Activated CD4-positive, CD25-positive, alpha-beta regulatory T cell (primary cell): ENCODE measurements around the gene ARF6.
A peak's percentile ranks its signal among the peaks of the same experiment; 100 is the strongest.
"Not testable (repeated sequence)": the region's sequence is repeated elsewhere in the genome, so short reads cannot be mapped to it uniquely, and the experiment has no call there.

Experiments
- DNase-seq, 4 experiments: peaks; one replicate each; lab custom pipeline; 2025; lab: John Stamatoyannopoulos, UW

The ARF6 gene

DNA sequence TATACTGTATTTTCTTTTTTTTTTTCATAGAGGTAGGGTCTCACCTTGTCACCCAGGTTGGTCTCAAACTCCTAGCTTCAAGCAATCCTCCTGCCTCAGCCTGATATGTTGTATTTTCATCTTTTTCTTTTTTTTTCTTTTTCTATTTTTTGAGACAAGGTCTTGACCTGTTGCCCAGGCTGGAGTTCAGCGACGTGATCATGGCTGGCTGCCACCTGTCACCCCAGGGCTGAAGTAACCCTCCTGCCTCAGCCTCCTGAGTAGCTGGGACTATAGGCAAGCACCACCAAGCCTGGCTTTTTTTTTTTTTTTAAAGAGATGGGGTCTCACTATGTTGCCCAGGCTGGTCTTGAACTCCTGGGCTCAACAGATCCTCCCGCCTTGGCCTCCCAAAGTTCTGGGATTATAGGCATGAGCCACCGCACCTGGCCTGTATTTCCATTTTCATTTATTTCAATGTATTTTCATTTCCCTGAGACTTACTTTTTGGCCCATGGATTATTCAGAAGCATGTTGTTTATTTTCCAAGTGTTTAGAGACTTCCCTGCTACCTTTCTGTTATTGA is 16.2 kb upstream of the ARF6 start:
- DNase-seq: no peak

DNA sequence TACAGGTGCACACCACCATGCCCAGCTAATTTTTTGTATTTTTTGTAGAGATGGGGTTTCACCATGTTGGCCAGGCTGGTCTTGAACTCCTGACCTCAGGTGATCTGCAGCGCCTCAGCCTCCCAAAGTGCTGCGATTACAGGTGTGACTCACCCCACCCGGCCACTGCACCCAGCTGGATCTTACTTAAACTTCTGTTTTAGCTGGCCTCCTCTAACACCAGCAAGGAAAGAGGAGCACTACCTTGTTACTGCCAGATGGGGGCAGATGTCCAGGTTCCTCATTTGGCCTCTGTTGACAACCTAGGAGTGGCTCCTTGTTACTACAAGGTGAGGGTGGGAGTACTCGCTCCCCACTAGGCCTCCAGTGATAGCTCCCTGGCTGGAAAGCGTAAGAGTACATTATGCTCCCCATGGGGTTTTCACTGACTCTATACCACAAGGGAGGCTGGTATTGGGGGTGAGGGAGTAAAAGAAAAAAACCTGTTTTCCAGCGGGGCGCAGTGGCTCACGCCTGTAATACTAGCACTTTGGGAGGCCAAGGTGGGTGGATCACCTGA is 13.2 kb upstream of the ARF6 start:
- DNase-seq: peak in 2 of 4 experiments; percentile 10 to 21

DNA sequence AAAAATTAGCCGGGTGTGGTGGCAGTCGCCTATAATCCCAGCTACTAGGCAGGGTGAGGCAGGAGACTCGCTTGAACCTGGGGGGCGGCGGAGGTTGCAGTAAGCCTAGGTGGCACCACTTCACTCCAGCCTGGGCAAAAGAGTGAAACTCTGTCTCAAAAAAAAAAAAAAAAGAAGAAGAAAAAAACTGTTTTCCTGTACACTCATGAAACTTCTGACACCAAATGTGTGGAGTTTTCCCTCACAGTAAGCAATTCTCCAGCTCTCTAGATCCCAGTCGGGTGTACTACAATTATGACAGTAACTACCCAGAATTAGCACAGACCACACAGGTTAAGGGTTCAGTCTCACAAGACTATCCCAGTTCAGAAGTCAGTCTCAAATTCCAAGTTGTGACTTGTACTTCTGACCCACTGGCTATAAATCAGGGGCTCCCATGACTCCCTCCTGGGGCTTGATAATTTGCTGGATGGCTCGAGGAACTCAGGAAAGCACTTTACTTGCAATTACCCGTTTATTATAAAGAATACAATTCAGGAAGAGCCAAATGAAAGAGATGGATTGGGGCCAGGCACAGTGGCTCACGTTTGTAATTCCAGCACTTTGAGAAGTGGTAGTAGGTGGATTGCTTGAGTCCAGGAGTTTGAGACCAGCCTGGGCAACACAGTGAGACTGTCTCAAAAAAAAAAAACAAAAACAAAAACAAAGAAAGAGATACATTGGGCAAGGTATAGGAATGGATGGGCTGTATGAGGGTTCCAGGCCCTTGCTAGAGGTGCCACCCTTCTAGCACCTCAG is 12.4 kb upstream of the ARF6 start:
- DNase-seq: no peak

DNA sequence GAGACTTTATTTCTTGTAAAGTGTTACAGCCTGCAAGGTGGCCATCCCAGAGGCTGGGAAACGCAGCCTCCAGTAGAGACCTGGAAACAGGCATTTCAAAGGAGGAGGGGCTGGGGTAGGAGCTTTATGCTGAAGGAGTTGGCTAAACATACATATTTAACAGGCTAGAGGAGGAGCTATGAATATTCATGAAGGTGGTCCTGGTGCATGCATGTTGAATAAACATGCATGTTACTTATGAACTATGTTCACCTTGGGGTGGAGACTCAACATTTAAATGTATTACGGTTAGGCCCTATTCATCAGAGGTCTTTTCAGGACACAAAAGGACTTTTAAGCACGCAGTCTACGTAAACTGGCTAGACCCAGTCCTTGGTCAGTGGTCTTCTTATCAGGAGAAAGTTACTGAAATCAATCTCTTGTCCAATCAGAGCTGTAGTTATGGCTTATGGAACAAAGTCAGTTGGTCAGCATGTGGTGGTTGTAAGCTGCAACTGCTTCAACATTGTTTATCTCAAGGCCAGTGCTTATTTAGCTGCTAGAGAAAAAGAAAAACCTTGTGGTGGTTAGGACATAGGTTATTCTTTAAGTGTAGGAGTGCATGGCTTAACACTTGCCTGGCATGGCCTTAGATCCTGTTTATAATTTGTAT is 11.4 kb upstream of the ARF6 start:
- no peak for DNase-seq

DNA sequence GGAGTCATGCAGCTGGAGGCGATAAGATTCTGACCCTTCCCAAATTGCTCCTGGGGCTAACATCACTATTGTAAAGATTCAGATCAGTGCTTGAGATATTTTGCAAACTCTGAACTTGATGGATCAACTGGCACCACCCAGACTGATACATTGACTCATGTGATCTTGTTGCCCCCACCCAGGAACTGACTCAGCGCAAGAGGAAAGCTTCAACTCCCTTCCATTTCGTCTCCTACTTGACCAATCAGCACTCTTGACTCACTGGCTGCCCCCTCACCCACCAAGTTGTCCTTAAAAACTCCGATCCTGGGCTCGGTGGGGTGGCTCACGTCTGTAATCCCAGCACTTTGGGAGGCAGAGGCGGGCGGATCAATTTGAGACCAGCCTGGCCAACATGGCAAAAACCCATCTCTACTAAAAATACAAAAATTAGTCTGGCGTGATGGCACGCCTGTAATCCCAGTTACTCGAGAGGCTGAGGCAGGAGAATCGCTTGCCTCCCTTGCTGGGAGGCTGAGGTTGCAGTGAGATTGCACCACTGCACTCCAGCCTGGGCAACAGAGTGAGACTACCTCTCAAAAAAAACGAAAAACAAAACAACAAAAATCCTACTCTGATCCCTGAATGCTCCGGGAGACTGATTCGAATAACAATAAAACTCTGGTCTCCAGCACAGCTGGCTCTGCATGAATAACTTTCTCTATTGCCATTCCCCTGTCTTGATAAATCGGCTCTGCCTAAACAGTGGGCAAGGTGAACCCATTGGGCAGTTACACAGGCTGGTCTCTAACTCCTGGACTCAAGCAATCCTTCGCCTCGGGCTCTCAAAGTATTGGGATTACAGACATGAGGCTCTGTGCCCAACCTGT is 9.8 kb upstream of the ARF6 start:
- no peak for DNase-seq

DNA sequence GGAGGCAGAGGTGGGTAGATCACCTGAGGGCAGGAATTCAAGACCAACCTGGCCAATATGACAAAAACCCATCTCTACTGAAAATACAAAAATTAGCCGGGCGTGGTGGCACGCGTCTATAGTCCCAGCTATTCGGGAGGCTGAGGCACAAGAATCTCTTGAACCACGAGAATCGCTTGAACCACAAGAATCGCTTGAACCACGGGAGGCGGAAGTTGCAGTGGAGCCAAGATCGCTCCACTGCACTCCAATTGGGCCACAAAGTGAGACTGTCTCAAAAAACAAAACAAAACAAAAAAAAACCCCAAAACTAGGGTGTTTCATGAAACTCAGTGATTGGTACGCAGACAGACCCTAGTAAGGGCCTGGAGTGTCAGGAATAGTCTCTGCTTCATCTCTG is 6.4 kb upstream of the ARF6 start:
- no peak for DNase-seq

DNA sequence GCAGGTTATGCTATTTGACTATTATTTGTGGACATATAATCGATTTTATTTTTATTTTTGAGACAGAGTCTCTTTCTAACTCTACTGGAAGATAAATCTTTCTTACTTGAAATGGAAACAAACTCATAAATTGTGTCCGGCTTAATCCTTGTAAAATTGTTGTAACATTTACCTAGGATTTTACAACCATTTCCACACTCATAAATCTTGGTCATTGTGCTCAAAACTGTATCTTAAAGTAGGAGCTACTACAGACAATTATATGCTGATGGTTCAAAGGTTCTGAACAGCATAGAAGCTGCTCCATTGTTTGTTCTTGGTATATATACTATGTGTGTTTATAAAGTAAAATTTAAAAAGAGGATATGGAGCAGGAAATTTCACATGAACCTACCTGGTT is 4.6 kb upstream of the ARF6 start:
- no peak for DNase-seq

DNA sequence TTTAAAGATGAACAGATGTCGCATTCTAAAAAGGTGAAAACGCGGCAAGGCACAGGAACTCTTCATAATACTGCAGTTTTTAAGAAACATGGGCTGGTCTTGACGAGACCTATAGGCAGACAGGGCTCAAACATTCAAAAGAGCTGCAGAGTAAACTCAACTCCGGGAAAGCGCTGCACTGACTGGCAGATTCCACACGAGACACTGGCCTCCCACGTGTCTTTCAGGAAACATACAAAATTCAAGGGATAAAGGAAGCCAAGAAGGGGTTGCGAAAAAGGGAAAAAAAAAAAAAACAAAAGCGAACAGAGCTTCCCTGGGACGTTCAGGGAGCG is 614 bp upstream of the ARF6 start:
- DNase-seq: no peak

DNA sequence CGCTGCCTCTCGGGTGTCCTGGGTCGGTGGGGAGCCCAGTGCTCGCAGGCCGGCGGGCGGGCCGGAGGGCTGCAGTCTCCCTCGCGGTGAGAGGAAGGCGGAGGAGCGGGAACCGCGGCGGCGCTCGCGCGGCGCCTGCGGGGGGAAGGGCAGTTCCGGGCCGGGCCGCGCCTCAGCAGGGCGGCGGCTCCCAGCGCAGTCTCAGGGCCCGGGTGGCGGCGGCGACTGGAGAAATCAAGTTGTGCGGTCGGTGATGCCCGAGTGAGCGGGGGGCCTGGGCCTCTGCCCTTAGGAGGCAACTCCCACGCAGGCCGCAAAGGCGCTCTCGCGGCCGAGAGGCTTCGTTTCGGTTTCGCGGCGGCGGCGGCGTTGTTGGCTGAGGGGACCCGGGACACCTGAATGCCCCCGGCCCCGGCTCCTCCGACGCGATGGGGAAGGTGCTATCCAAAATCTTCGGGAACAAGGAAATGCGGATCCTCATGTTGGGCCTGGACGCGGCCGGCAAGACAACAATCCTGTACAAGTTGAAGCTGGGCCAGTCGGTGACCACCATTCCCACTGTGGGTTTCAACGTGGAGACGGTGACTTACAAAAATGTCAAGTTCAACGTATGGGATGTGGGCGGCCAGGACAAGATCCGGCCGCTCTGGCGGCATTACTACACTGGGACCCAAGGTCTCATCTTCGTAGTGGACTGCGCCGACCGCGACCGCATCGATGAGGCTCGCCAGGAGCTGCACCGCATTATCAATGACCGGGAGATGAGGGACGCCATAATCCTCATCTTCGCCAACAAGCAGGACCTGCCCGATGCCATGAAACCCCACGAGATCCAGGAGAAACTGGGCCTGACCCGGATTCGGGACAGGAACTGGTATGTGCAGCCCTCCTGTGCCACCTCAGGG is 679 bp downstream of the ARF6 start:
- peak; percentile 57 to 66 (median 62) for DNase-seq

DNA sequence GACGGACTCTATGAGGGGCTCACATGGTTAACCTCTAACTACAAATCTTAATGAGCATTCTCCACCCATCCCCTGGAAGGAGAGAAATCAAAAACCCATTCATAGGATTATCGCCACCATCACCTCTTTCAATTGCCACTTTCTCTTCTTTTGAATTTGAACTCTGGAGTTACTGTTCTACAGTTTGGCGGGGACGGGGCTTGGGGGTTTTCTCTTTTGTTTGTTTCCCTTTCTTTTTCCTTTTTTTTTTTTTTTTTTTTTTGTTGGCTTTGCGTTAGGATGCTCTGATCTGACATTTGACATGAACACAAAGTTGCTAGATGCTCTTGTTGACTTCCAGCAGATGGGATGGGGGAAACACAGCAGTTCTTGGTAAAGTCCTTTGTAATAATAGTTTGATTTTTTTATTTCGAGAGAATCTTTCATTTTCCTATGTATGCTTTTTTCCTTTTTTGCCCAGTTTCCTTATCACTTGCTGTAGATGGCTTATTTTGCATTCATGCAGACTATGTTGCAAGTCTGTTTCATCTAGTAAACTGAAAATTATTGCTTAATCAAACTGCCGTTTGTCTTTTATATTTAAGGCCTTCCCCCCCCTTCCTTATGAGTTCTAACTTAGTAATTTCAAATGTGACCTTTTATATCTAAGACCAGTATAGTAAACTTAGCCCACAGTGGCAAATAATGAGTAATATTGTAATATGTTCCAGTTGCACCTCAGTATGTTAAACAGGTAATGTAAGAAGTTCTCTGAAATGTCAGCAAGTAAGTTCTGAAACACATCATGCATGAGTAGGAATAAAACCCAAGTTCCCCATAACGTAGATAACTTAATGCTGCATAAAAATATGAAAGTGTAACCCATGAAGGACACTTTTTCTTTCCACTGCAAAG is 1.6 kb downstream of the ARF6 start:
- not testable (repeated sequence) for DNase-seq

DNA sequence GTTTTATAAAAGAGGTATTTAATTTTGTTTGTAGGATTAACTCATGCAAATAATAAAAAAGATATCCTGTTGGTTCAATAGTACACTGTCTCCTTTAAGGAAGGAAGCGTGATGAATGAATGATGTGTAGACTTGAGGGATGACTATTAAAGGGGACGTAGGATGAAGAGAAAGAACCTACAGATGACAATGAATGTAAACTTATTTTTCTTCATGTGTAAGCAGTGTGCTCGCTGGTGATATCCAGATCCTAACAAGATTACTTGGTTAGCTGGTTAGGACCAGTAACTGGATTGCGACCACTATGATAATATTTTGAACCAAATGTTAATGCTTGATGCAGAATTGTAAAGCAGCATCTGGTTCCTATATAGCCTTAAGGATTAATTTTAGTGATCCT is 2.6 kb downstream of the ARF6 start:
- DNase-seq: no peak

DNA sequence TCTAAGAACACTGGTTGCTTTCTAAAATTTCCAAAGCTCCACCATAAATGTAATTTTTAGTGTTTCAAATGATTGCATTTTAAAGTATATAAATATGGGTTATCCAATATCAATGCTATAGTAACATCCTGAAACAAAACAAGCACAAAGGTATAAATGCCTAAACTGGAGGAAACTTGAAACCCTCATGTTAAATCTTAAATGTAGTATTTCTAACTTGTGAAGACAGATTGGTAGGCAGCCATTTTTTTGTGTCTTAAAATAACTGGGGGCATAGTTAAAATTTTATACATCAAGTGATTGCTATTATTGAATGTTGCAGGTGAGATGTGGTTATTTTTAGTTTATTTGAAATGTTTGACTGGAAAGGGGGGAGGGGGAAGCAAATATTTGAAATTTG is 3.4 kb downstream of the ARF6 start:
- DNase-seq: not testable (repeated sequence)

DNA sequence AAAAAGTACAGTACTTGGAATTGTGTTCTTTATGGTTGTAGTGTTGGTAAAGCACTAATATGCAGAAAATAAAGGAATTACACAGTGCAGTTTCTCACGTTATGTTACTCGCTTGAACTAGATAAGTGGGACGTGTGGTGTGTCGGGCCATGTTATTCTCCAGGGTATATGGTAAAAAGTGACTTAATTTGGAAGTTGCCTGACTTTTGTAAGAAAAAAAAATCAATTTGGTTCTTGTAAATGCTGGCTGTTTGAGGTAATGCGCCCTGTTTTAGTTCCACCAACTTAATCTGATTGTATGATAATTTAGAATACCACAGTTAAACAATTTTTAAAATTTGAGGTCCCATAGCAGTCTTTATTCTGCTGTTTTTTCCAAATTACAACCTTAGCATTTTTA is 4.1 kb downstream of the ARF6 start:
- DNase-seq: no peak

DNA sequence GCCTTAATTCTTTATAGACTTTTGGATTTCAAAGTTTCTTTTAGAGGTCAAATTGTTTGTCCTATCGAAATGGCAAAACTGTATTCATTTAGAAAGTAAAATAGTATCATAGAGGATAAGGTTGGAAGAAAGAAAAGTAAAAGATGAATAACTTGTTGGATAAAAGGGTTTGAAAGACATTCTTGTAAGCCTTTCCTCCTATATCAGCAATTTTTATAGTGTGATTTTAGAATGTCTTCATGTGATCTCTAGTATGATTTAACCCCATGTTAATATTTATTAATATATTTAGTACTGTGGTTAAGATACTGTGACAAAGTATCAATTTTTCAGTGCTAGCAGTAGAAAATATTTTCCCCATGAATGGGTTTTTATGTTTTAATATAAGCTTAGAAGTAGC is 4.5 kb downstream of the ARF6 start:
- no peak for DNase-seq

DNA sequence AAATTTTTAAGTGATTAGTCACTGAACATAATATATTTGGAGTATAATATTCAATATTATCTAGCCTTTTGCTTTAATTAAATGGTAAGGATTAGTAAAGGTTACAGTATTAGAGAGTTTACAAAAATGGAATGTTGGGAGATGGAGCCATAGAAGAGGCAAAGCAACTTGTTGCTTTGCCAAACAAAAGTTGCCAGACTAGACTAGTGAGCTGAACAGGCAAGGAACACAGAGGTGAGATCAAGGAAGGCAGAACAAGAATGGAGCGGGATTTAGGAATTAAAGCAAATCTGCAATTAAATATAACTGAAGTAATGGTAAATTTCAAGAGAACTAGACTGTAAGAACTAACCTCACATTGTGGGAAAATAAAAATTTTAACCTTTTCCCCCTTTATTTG is 5.1 kb downstream of the ARF6 start:
- DNase-seq: no peak

DNA sequence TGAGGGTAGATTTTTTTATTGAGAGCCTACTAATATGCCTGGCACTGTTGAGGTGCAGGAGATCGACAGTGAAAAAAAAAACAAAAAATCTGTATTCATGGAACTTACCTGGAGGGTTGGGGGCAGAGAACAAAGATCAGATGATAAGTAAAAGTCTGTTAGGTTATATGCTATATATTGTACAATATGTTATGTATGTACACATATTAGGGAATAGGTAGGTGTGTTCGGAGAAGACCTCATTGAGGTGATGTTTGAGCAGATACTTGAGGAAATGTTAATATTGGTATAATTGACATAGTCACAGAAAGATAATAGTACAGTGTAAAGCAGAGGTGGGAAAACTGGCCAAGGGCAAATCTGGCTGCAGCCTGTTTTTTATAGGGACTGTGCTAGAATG is 5.6 kb downstream of the ARF6 start:
- no peak for DNase-seq

DNA sequence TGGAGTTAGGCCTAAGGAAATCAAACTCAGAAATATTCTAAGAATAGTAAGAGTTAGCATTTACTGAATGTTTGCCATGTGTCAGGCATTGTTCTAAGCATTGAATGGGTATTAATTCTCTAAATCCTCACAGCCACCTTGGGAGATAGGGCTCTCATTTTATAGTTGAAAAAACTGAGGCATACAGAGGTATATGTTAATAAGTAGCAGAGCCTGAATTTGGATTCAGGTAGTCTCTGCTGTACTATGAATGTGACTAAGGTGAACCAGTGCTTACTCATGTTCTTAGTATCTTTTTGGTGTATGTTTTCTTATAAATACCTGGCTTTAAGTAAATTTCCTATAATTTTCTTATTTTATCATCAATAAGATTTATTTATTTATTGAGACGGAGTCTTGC is 8.1 kb downstream of the ARF6 start:
- no peak for DNase-seq

DNA sequence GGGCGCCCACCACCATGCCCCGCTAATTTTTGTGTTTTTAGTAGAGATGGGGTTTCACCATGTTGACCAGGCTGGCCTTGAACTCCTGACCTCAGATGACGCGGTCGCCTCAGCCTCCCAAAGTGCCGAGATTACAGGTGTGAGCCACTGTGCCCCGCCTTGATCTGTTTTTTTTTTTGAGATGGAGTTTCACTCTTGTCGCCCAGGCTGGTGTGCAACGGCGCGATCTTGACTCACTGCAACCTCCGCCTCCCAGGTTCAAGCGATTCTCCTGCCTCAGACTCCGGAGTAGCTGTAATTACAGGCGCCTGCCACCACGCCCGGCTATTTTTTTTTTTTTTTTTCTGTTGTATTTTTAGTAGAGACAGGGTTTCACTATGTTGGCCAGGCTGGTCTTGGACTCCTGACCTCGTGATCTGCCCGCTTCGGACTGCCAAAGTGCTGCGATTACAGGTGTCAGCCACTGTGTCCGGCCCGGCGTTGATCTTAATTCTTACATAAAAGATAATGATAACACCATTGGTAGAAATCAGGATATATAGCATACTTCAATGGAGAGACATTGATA is 9.9 kb downstream of the ARF6 start:
- DNase-seq: not testable (repeated sequence)

DNA sequence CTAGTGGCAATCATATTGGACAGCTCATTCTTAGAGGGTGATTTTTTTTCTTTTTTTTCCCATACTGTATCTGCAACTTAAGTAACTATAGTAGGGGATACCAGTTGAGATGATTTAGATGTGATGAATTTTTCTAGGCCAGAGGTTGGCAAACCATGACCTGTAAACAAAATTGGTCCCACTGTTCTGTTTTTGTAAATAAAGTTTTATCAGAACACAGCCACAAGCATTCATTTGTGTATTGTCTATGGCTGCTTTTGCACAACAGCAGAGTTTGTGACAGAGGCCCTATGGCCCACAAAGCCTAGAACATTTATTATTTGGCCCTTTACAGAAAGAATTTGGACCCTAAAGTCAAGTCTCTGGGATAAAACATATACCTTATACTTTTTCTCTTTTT is 11.4 kb downstream of the ARF6 start:
- DNase-seq: no peak

DNA sequence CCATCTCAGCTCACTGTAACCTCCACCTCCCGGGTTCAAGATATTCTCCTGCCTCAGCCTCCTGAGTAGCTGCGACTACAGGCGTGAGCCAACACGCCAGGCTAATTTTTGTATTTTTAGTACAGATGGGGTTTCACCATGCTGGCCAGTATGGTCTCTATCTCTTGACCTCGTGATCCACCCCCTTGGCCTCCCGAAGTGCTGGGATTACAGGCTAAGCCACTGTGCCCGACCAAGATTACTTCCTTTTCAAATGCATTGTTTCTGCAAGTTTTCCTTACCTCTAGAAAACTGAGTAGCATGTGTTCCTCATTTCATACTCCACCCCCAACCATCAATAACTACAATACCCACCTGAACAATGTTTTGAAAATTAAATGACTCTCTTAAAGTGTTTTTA is 13.1 kb downstream of the ARF6 start:
- DNase-seq: no peak
